Progenitor cell of endocrine pancreas (in vitro differentiated cells): ENCODE data around the gene SLC22A31. TPM values are rescaled to one million over a fixed set of nuclear protein-coding genes. Genes with fewer than 3 reads are reported as not detected.

Experiments used
- DNase-seq: peaks from one replicate; pipeline ENCODE4 v3.0.0; 2021; ENCODE audit warnings: low spot score; ENCODE audit not compliant: unreplicated experiment
- H3K27ac Mint-ChIP-seq: 2 replicates; pipeline ENCODE4 v1.8.0; 2021; ENCODE audit warnings: mild to moderate bottlenecking, moderate library complexity, mixed read lengths
- H3K27me3 Mint-ChIP-seq: 2 replicates; pipeline ENCODE4 v1.8.0; 2021; ENCODE audit warnings: mixed read lengths
- H3K36me3 Mint-ChIP-seq: 2 replicates; pipeline ENCODE4 v1.8.0; 2022; ENCODE audit warnings: mixed read lengths; ENCODE audit not compliant: insufficient read depth
- H3K4me1 Mint-ChIP-seq: 2 replicates; pipeline ENCODE4 v1.8.0; 2021; ENCODE audit warnings: low read depth, mixed read lengths
- H3K4me3 Mint-ChIP-seq: 2 replicates; pipeline ENCODE4 v1.8.0; 2021; ENCODE audit warnings: low read depth, mild to moderate bottlenecking, moderate library complexity, mixed read lengths
- H3K9me3 Mint-ChIP-seq: 2 replicates; pipeline ENCODE4 v1.8.0; 2021; ENCODE audit warnings: low read depth, mixed read lengths
- CTCF ChIP-seq: fragments of 200-600 bp; sonication (generic); IDR thresholded peaks from one replicate; pipeline ENCODE4 v1.5.0; 2021; ENCODE audit warnings: antibody characterized with exemption, mild to moderate bottlenecking; ENCODE audit not compliant: unreplicated experiment
- total RNA-seq: library from RNA; stranded (reverse); gene quantifications from 2 replicates; pipeline ENCODE4 v1.2.1, GENCODE V29; 2021

Gene SLC22A31
- total RNA-seq, 1 donor from 2014 or later, result 6.9 TPM

GRCh38 chr16:89221604-89222003, 21.3 kb upstream of the SLC22A31 start:
- Mint-ChIP-seq H3K27ac (no peak overlapping the region), H3K27me3 (no peaks in the 10 kb centered on the region), H3K9me3 (peaks cover 14% of the 10 kb centered on the region), H3K4me3 (no peak overlapping the region), H3K36me3 (peaks cover 37% of the 10 kb centered on the region), H3K4me1 (peaks cover 11% of the 10 kb centered on the region)
- DNase-seq, result no peak
- TF ChIP-seq CTCF, result no peak

- no peak overlapping the region for H3K27ac Mint-ChIP-seq
- peaks cover 15% of the 10 kb centered on the region for H3K4me1 Mint-ChIP-seq
- no peaks in the 10 kb centered on the region for H3K9me3 Mint-ChIP-seq
- peaks cover 16% of the 10 kb centered on the region for H3K36me3 Mint-ChIP-seq
- no peaks in the 10 kb centered on the region for H3K27me3 Mint-ChIP-seq
- peak overlapping the region; percentile 57 for H3K4me3 Mint-ChIP-seq
- DNase-seq, result no peak
- TF ChIP-seq CTCF, result no peak
Observed at GRCh38 chr16:89219365-89219764, 19.0 kb upstream of the SLC22A31 start.

GRCh38 chr16:89217388-89218191, 17.3 kb upstream of the SLC22A31 start, which contains the start of gene ZNF778:
ZNF778 (plus strand) TSS chr16:89217703; CDS start chr16:89221128, 3,425 bp downstream.
- H3K9me3 Mint-ChIP-seq, result no peaks in the 10 kb centered on the region
- peaks cover 15% of the 10 kb centered on the region for H3K4me1 Mint-ChIP-seq
- no peak for TF ChIP-seq CTCF
- no peaks in the 10 kb centered on the region for H3K27me3 Mint-ChIP-seq
- H3K36me3 Mint-ChIP-seq, result peaks cover 7% of the 10 kb centered on the region
- no peak for DNase-seq
- peak within 1 kb of the TSS; percentile 97 for H3K27ac Mint-ChIP-seq
- H3K4me3 Mint-ChIP-seq, result peak within 1 kb of the TSS; percentile 89

- no peak for TF ChIP-seq CTCF
- H3K36me3 Mint-ChIP-seq, result peaks cover 3% of the 10 kb centered on the region
- H3K27me3 Mint-ChIP-seq, result no peaks in the 10 kb centered on the region
- no peaks in the 10 kb centered on the region for H3K9me3 Mint-ChIP-seq
- H3K4me1 Mint-ChIP-seq, result peaks cover 15% of the 10 kb centered on the region
- DNase-seq, result no peak
- H3K4me3 Mint-ChIP-seq, result peak overlapping the region; percentile 89
- peak overlapping the region; percentile 97 for H3K27ac Mint-ChIP-seq
Observed at GRCh38 chr16:89217138-89217387, 16.7 kb upstream of the SLC22A31 start.

- H3K36me3 Mint-ChIP-seq, result peaks cover 2% of the 10 kb centered on the region
- H3K27me3 Mint-ChIP-seq, result no peaks in the 10 kb centered on the region
- H3K9me3 Mint-ChIP-seq, result no peaks in the 10 kb centered on the region
- H3K27ac Mint-ChIP-seq, result peak overlapping the region; percentile 97
- no peak for DNase-seq
- H3K4me1 Mint-ChIP-seq, result peaks cover 15% of the 10 kb centered on the region
- TF ChIP-seq CTCF, result peak; percentile 74
- H3K4me3 Mint-ChIP-seq, result peak overlapping the region; percentile 89
Observed at GRCh38 chr16:89216315-89217137, 16.2 kb upstream of the SLC22A31 start.
